ENCODE measurements around the gene ZDHHC14. TPM values are rescaled to one million over a fixed set of nuclear protein-coding genes. Genes with fewer than 3 reads are reported as not detected.

ZDHHC14 gene
- total RNA-seq, 2 donors from 2014 or later, result 53.3 to 66.2 TPM

GRCh38 chr6:157622427-157622826 is 241.4 kb downstream of the ZDHHC14 start:
- Histone ChIP-seq H3K4me1 (replicated peaks) (no peaks in the 10 kb centered on the region), H3K36me3 (no peaks in the 10 kb centered on the region), H3K9me3 (no peaks in the 10 kb centered on the region), H3K27ac (no peak overlapping the region), H3K4me3 (no peak overlapping the region), H3K27me3 (replicated peaks; ENCODE audit: insufficient read depth) (no peaks in the 10 kb centered on the region)
- DNase-seq (ENCODE audit: low spot score), result no peak
- TF ChIP-seq POLR2AphosphoS5 (IDR thresholded peaks at IDR 0.05) (no peak), CTCF (IDR thresholded peaks at IDR 0.05) (no peak), POLR2A (IDR thresholded peaks at IDR 0.05) (no peak)
- 83% methylated on average over 3 of the region's 3 CpGs for WGBS
- intact Hi-C loops (cut with DNase I), result no loop called here

- no peak for DNase-seq (ENCODE audit: low spot score)
- Histone ChIP-seq H3K4me3 (no peak overlapping the region), H3K9me3 (no peaks in the 10 kb centered on the region), H3K36me3 (no peaks in the 10 kb centered on the region), H3K4me1 (replicated peaks) (no peaks in the 10 kb centered on the region), H3K27me3 (replicated peaks; ENCODE audit: insufficient read depth) (no peaks in the 10 kb centered on the region), H3K27ac (no peak overlapping the region)
- TF ChIP-seq POLR2A (IDR thresholded peaks at IDR 0.05) (no peak), POLR2AphosphoS5 (IDR thresholded peaks at IDR 0.05) (no peak), CTCF (IDR thresholded peaks at IDR 0.05) (no peak)
- 90% methylated on average over 7 of the region's 7 CpGs for WGBS
- intact Hi-C loops (cut with DNase I), result no loop called here
Observed at GRCh38 chr6:157625111-157625510, 244.1 kb downstream of the ZDHHC14 start.

GRCh38 chr6:157625764-157626163 is 244.8 kb downstream of the ZDHHC14 start:
- Histone ChIP-seq H3K4me1 (replicated peaks) (no peaks in the 10 kb centered on the region), H3K9me3 (no peaks in the 10 kb centered on the region), H3K27me3 (replicated peaks; ENCODE audit: insufficient read depth) (no peaks in the 10 kb centered on the region), H3K36me3 (no peaks in the 10 kb centered on the region), H3K4me3 (no peak overlapping the region), H3K27ac (no peak overlapping the region)
- DNase-seq (ENCODE audit: low spot score), result no peak
- intact Hi-C loops (cut with DNase I), result no loop called here
- TF ChIP-seq POLR2A (IDR thresholded peaks at IDR 0.05) (no peak), POLR2AphosphoS5 (IDR thresholded peaks at IDR 0.05) (no peak), CTCF (IDR thresholded peaks at IDR 0.05) (no peak)
- 73% methylated on average over 10 of the region's 10 CpGs for WGBS

- no peak overlapping the region for H3K4me3 ChIP-seq
- no peak for DNase-seq (ENCODE audit: low spot score)
- WGBS, result 95% methylated on average over 11 of the region's 11 CpGs
- H3K27ac ChIP-seq, result no peak overlapping the region
- no peaks in the 10 kb centered on the region for H3K36me3 ChIP-seq
- no peaks in the 10 kb centered on the region for H3K27me3 ChIP-seq (replicated peaks; ENCODE audit: insufficient read depth)
- no peaks in the 10 kb centered on the region for H3K4me1 ChIP-seq (replicated peaks)
- intact Hi-C loops (cut with DNase I), result no loop called here
- TF ChIP-seq CTCF (IDR thresholded peaks at IDR 0.05) (no peak), POLR2AphosphoS5 (IDR thresholded peaks at IDR 0.05) (no peak), POLR2A (IDR thresholded peaks at IDR 0.05) (no peak)
- H3K9me3 ChIP-seq, result no peaks in the 10 kb centered on the region
Observed at GRCh38 chr6:157627195-157627966, 246.4 kb downstream of the ZDHHC14 start.

GRCh38 chr6:157628463-157628862 is 247.5 kb downstream of the ZDHHC14 start:
- Histone ChIP-seq H3K27ac (no peak overlapping the region), H3K9me3 (no peaks in the 10 kb centered on the region), H3K4me1 (replicated peaks) (no peaks in the 10 kb centered on the region), H3K4me3 (no peak overlapping the region), H3K36me3 (no peaks in the 10 kb centered on the region), H3K27me3 (replicated peaks; ENCODE audit: insufficient read depth) (no peaks in the 10 kb centered on the region)
- DNase-seq (ENCODE audit: low spot score), result no peak
- 89% methylated on average over 11 of the region's 11 CpGs for WGBS
- no peak for TF ChIP-seq POLR2AphosphoS5 (IDR thresholded peaks at IDR 0.05)
- no peak for TF ChIP-seq POLR2A (IDR thresholded peaks at IDR 0.05)
- TF ChIP-seq CTCF (IDR thresholded peaks at IDR 0.05), result no peak
- intact Hi-C loops (cut with DNase I), result no loop called here

Data from prostate gland (tissue), 2 donors.